ENCODE measurements around the gene PDZRN4.

- TF ChIP-seq CTCF (IDR thresholded peaks at IDR 0.05; ENCODE audit: low read depth, low read length): no peak
- no peak for TF ChIP-seq EZH2phosphoT487 (IDR thresholded peaks at IDR 0.05; ENCODE audit: low read depth)
Observed at GRCh38 chr12:41486718-41487117, 298.6 kb downstream of the PDZRN4 start.

Data from OCI-LY3 (cell line).